H1 (cell line): ENCODE data around the gene NEK10. TPM values are rescaled to one million over a fixed set of nuclear protein-coding genes. Genes with fewer than 3 reads are reported as not detected.

Source experiments
- CTCF ChIA-PET: fragments of 300-600 bp; sonication (Branson Sonifier 250); formaldehyde crosslinking; loops from one replicate; lab custom pipeline; 2021; ENCODE audit not compliant: partially characterized antibody; lab: Charles Lee
- POLR2A ChIA-PET: fragments of 300-600 bp; sonication (Branson Sonifier 250); formaldehyde crosslinking; loops from one replicate; lab custom pipeline; 2021; ENCODE audit warnings: inconsistent platforms; ENCODE audit not compliant: partially characterized antibody; lab: Charles Lee
- DNase-seq, 2 experiments: peaks; one replicate each; pipeline versions ENCODE4 v3.0.0 to v3.0.0-alpha.2; 2010 to 2022; ENCODE audit warnings: low spot score in 2 of 2, low read depth in 1 of 2, mixed read lengths in 1 of 2
- FAIRE-seq: peaks from 2 replicates; lab custom pipeline; 2011; peaks lifted over from hg19 to GRCh38; lab: Jason Lieb, UNC
- H2AFZ ChIP-seq: 2 replicates; pipeline ENCODE4 v1.8.1; 2012; ENCODE audit warnings: low read length, inconsistent platforms
- H2AK5ac ChIP-seq: 2 replicates; pipeline ENCODE4 v1.6.1; 2013; ENCODE audit warnings: low read depth, low read length
- H2BK120ac ChIP-seq: replicated peaks from 2 replicates; pipeline ENCODE3; 2013; ENCODE audit warnings: low read depth, low read length, inconsistent platforms
- H2BK12ac ChIP-seq: 2 replicates; pipeline ENCODE4 v1.6.1; 2013; ENCODE audit warnings: low read depth, low read length
- H2BK15ac ChIP-seq: 2 replicates; pipeline ENCODE4 v1.6.1; 2013; ENCODE audit warnings: low read length
- H2BK20ac ChIP-seq: 2 replicates; pipeline ENCODE4 v1.6.1; 2013; ENCODE audit warnings: low read length
- H2BK5ac ChIP-seq: 2 replicates; pipeline ENCODE4 v1.6.1; 2013; ENCODE audit warnings: low read depth, low read length
- H3K14ac ChIP-seq: 2 replicates; pipeline ENCODE4 v1.6.1; 2013; ENCODE audit warnings: inconsistent platforms; ENCODE audit not compliant: insufficient read length
- H3K18ac ChIP-seq: 2 replicates; pipeline ENCODE4 v1.6.1; 2013; ENCODE audit warnings: low read length; ENCODE audit errors: extremely low read depth
- H3K23ac ChIP-seq: 2 replicates; pipeline ENCODE4 v1.6.1; 2013; ENCODE audit warnings: inconsistent platforms; ENCODE audit not compliant: insufficient read length
- H3K23me2 ChIP-seq: 2 replicates; pipeline ENCODE4 v1.6.1; 2013; ENCODE audit warnings: low read depth, low read length
- H3K27ac ChIP-seq: 2 replicates; pipeline ENCODE4 v1.6.1; 2011; ENCODE audit warnings: low read depth, low read length, inconsistent platforms
- H3K27me3 ChIP-seq, 4 experiments: replicated peaks in 1 of 4; 1 replicate in 1 of 4; 2 replicates in 3 of 4; pipeline versions ENCODE4 v1.6.1 to v1.8.1; 2011 to 2013; ENCODE audit warnings: low read length in 3 of 4, mild to moderate bottlenecking in 3 of 4, inconsistent platforms in 2 of 4, mixed read lengths in 2 of 4, moderate library complexity in 1 of 4; ENCODE audit not compliant: control insufficient read depth in 3 of 4, insufficient read depth in 3 of 4; ENCODE audit errors: extremely low read depth in 1 of 4
- H3K36me3 ChIP-seq, 4 experiments: 2 replicates each; pipeline versions ENCODE4 v1.6.1 to v1.8.1; 2011 to 2013; ENCODE audit warnings: mild to moderate bottlenecking in 4 of 4, low read length in 3 of 4, moderate library complexity in 2 of 4, control low read depth in 1 of 4, inconsistent platforms in 1 of 4; ENCODE audit not compliant: insufficient read depth in 4 of 4, control insufficient read depth in 2 of 4
- H3K4ac ChIP-seq: replicated peaks from 2 replicates; pipeline ENCODE3; 2013; ENCODE audit warnings: low read length, low read depth, mixed read lengths, inconsistent platforms; ENCODE audit not compliant: insufficient read length
- H3K4me1 ChIP-seq, 4 experiments: replicated peaks in 1 of 4; 1 replicate in 1 of 4; 2 replicates in 3 of 4; pipeline versions ENCODE4 v1.6.1 to v1.8.1; 2011 to 2013; ENCODE audit warnings: low read length in 3 of 4, inconsistent platforms in 2 of 4, mixed read lengths in 1 of 4; ENCODE audit not compliant: insufficient read depth in 4 of 4, control insufficient read depth in 3 of 4
- H3K4me2 ChIP-seq, 2 experiments: 2 replicates each; pipeline versions ENCODE4 v1.6.1 to v1.8.1; 2011 to 2013; ENCODE audit warnings: low read depth in 2 of 2, low read length in 2 of 2, control low read depth in 1 of 2, inconsistent platforms in 1 of 2, mild to moderate bottlenecking in 1 of 2; ENCODE audit not compliant: insufficient read depth in 1 of 2
- H3K4me3 ChIP-seq, 4 experiments: fragments of 200-600, 300-600 bp in 1 of 4; sonication (generic), shearing (Covaris generic), sonication (Bioruptor Twin) in 1 of 4; 2 replicates each; pipeline versions ENCODE4 v1.5.1 to v1.8.1; 2011 to 2016; ENCODE audit warnings: low read length in 4 of 4, low read depth in 3 of 4, control low read depth in 2 of 4, inconsistent platforms in 2 of 4, mild to moderate bottlenecking in 2 of 4, mixed read lengths in 1 of 4, moderate library complexity in 1 of 4; ENCODE audit not compliant: insufficient read depth in 2 of 4; ENCODE audit errors: extremely low read depth in 1 of 4
- H3K56ac ChIP-seq: replicated peaks from 2 replicates; pipeline ENCODE3; 2013; ENCODE audit warnings: low read depth, mild to moderate bottlenecking, mixed read lengths, low read length, inconsistent platforms; ENCODE audit not compliant: insufficient read length
- H3K79me1 ChIP-seq: 2 replicates; pipeline ENCODE4 v1.6.1; 2013; ENCODE audit warnings: low read depth, low read length, control low read depth
- H3K79me2 ChIP-seq, 2 experiments: 2 replicates each; pipeline versions ENCODE4 v1.6.1 to v1.8.1; 2012 to 2013; ENCODE audit warnings: low read length in 2 of 2, mild to moderate bottlenecking in 2 of 2, inconsistent platforms in 1 of 2; ENCODE audit not compliant: insufficient read depth in 2 of 2, control insufficient read depth in 1 of 2
- H3K9ac ChIP-seq, 4 experiments: replicated peaks in 1 of 4; 1 replicate in 1 of 4; 2 replicates in 3 of 4; pipeline versions ENCODE4 v1.6.1 to v1.8.1; 2011 to 2013; ENCODE audit warnings: low read depth in 3 of 4, low read length in 3 of 4, control low read depth in 2 of 4, mild to moderate bottlenecking in 2 of 4, moderate library complexity in 2 of 4, inconsistent platforms in 1 of 4; ENCODE audit errors: extremely low read depth in 1 of 4
- H3K9me3 ChIP-seq, 2 experiments: 2 replicates each; pipeline versions ENCODE4 v1.6.1 to v1.8.1; 2012 to 2013; ENCODE audit warnings: mild to moderate bottlenecking in 2 of 2, moderate library complexity in 2 of 2, control low read depth in 1 of 2, inconsistent platforms in 1 of 2, low read depth in 1 of 2, low read length in 1 of 2, mixed read lengths in 1 of 2; ENCODE audit not compliant: insufficient read depth in 2 of 2
- H4K20me1 ChIP-seq, 2 experiments: replicated peaks in 1 of 2; 2 replicates each; pipeline versions ENCODE3 to v1.8.1; 2011 to 2013; ENCODE audit warnings: inconsistent platforms in 2 of 2, low read length in 2 of 2, mild to moderate bottlenecking in 1 of 2; ENCODE audit not compliant: insufficient read depth in 2 of 2, control insufficient read depth in 1 of 2
- H4K5ac ChIP-seq: 2 replicates; pipeline ENCODE4 v1.6.1; 2013; ENCODE audit warnings: low read length, low read depth, mixed read lengths, inconsistent platforms; ENCODE audit not compliant: insufficient read length
- H4K8ac ChIP-seq: 2 replicates; pipeline ENCODE4 v1.8.0; 2013; ENCODE audit warnings: mild to moderate bottlenecking, moderate library complexity, low read length, inconsistent platforms; ENCODE audit not compliant: insufficient read depth; ENCODE audit errors: extremely low read depth
- H4K91ac ChIP-seq: replicated peaks from 2 replicates; pipeline ENCODE3; 2013; ENCODE audit warnings: low read length, mixed read lengths, inconsistent platforms; ENCODE audit not compliant: insufficient read length
- ATF2 ChIP-seq: IDR thresholded peaks from 2 replicates; pipeline ENCODE4 v1.6.1; 2012; ENCODE audit warnings: low read length, inconsistent platforms
- BRCA1 ChIP-seq: IDR thresholded peaks from 2 replicates; pipeline ENCODE4 v1.6.1; 2012; ENCODE audit warnings: low read depth, low read length, improper control_type of control experiment
- CBX8 ChIP-seq: fragments of 300-800, 300-1000 bp; sonication (generic); IDR thresholded peaks from 2 replicates; pipeline ENCODE4 v1.7.1; 2016; ENCODE audit warnings: low read depth, low read length, borderline replicate concordance
- KDM4A ChIP-seq: IDR thresholded peaks from one replicate; pipeline ENCODE4 v1.7.1; 2012; ENCODE audit warnings: low read depth, mild to moderate bottlenecking, moderate library complexity, low read length, inconsistent platforms; ENCODE audit not compliant: severe bottlenecking
- MAFK ChIP-seq: IDR thresholded peaks from 2 replicates; pipeline ENCODE4 v1.6.1; 2012; ENCODE audit warnings: low read depth, mild to moderate bottlenecking, improper control_type of control experiment, low read length
- RFX5 ChIP-seq: IDR thresholded peaks from 2 replicates; pipeline ENCODE4 v1.6.1; 2011; ENCODE audit warnings: low read depth, low read length, improper control_type of control experiment, borderline replicate concordance
- TAF7 ChIP-seq: optimal IDR thresholded peaks from 2 replicates; pipeline ENCODE3; 2011; ENCODE audit warnings: low read depth, mild to moderate bottlenecking, inconsistent platforms, low read length, moderate library complexity, borderline replicate concordance
- TBP ChIP-seq: IDR thresholded peaks from 2 replicates; pipeline ENCODE4 v1.6.1; 2011; ENCODE audit warnings: low read depth, low read length, improper control_type of control experiment
- WGBS, 2 experiments: shearing (Covaris generic) in 1 of 2; methylation state at CpG; one replicate each; pipeline versions ENCODE4 v1.1.6 to v1.1.7; 2013 to 2015; ENCODE audit warnings: low lambda C conversion rate in 2 of 2, mixed read lengths in 2 of 2, inconsistent platforms in 1 of 2, low coverage in 1 of 2, missing lambda C conversion rate in 1 of 2; ENCODE audit not compliant: insufficient replicate concordance in 2 of 2, insufficient coverage in 1 of 2, insufficient read length in 1 of 2; ENCODE audit errors: extremely low coverage in 1 of 2, missing lambda C conversion rate in 1 of 2; 5-methylcytosine and 5-hydroxymethylcytosine counted together
- polyA plus RNA-seq, 7 experiments: library from polyadenylated mRNA; depleted of rRNA in 3 of 7; stranded (reverse) in 5 of 7; unstranded in 2 of 7; fragments of >200 nt in 5 of 7; fragments of 200-250 nt in 2 of 7; gene quantifications; 1 replicate in 5 of 7; 2 replicates in 1 of 7; 4 replicates in 1 of 7; pipeline versions ENCODE4 v1.2.1 to v1.2.3, GENCODE V29; 2011 to 2013; ENCODE audit warnings: missing spikeins in 2 of 7, mixed read lengths in 2 of 7
- total RNA-seq: library from RNA; stranded (reverse); fragmentation: NEBNext Ultra II Directional; extraction: Animal tissue kit (Norgen Biotek cat#: 25700); gene quantifications from 2 replicates; pipeline ENCODE4 v1.2.1, GENCODE V29; 2021

Gene NEK10
- total and polyA plus RNA-seq, 2 of the 8 experiments (the other 6 are each of a cell fraction or from before 2014, with no cell fraction given), result 0.18 to 0.50 TPM

GRCh38 chr3:27208961-27209616 is 160.1 kb downstream of the NEK10 start:
- Histone ChIP-seq H3K79me2 (no peaks in the 10 kb centered on the region), H4K8ac (no peak overlapping the region), H3K27ac (no peak overlapping the region), H3K9me3 (no peaks in the 10 kb centered on the region), H3K27me3 (no peaks in the 10 kb centered on the region), H2BK12ac (no peak overlapping the region), H3K23ac (no peak overlapping the region), H3K14ac (no peak overlapping the region), H3K36me3 (no peaks in the 10 kb centered on the region), H3K4ac (no peak overlapping the region), H2BK15ac (no peak overlapping the region), H3K18ac (no peak overlapping the region), H3K4me1 (peaks cover 0 to 16% (median 4%) of the 10 kb centered on the region in 4 experiments; a peak in 4 of 7 replicates), H2BK5ac (no peak overlapping the region), H3K79me1 (no peaks in the 10 kb centered on the region), H2BK20ac (no peak overlapping the region), H3K4me2 (no peak overlapping the region), H2AFZ (no peak overlapping the region), H3K56ac (no peak overlapping the region), H3K4me3 (no peak overlapping the region), H2BK120ac (no peak overlapping the region), H4K20me1 (no peaks in the 10 kb centered on the region), H4K91ac (no peak overlapping the region), H4K5ac (no peak overlapping the region), H3K9ac (no peak overlapping the region), H3K23me2 (no peaks in the 10 kb centered on the region), H2AK5ac (no peak overlapping the region)
- no peak for TF ChIP-seq MAFK
- no peak for TF ChIP-seq TAF7
- TF ChIP-seq CBX8, result no peak
- no peak for TF ChIP-seq ATF2
- TF ChIP-seq TBP, result no peak
- no peak for TF ChIP-seq BRCA1
- no peak for TF ChIP-seq RFX5
- TF ChIP-seq KDM4A, result no peak
- POLR2A ChIA-PET, result no interaction called here
- no peak for DNase-seq
- FAIRE-seq, result no peak
- 86% methylated on average over 2 of the region's 2 CpGs; no CpG with 5 or more reads in 1 of the 2 experiments for WGBS, 2 experiments
- CTCF ChIA-PET, result interaction anchor here (0.8 to 2.3 kb wide), 5 partner anchors 9 to 63 kb away, joined by 3 to 16 read pairs (median 3); no protein-coding TSS in a partner anchor
